Hematopoietic multipotent progenitor cell treated with erythropoietin and hydrocortisone succinate and interleukin-3 and kit ligand, for 17 days (in vitro differentiated cells): ENCODE data around the gene ZNF627.
"Not testable (repeated sequence)": the region's sequence is repeated elsewhere in the genome, so short reads cannot be mapped to it uniquely, and the experiment has no call there.

Source experiments
- DNase-seq: peaks from one replicate; pipeline ENCODE4 v3.0.0-alpha.2; 2015; ENCODE audit warnings: low spot score

ZNF627 gene

GRCh38 chr19:11574689-11575088, 22.6 kb upstream of the ZNF627 start:
- DNase-seq: no peak

GRCh38 chr19:11576227-11576626, 21.1 kb upstream of the ZNF627 start:
- no peak for DNase-seq

GRCh38 chr19:11577451-11578257, 19.6 kb upstream of the ZNF627 start, which contains the start of gene ACP5:
ACP5 (minus strand) TSS chr19:11577645; CDS start chr19:11577317, 328 bp downstream.
- no peak for DNase-seq

- peak; percentile 34 for DNase-seq
These were observed 18.8 kb upstream of the ZNF627 start for GRCh38 chr19:11578258-11579142.

- no peak for DNase-seq
These were observed 17.2 kb upstream of the ZNF627 start for GRCh38 chr19:11580116-11580515.

GRCh38 chr19:11581740-11582139, 15.5 kb upstream of the ZNF627 start:
- DNase-seq: peak; percentile 42

- no peak for DNase-seq
These were observed 11.0 kb upstream of the ZNF627 start for GRCh38 chr19:11586331-11586730.

- peak; percentile 88 for DNase-seq
These were observed 9.8 kb upstream of the ZNF627 start for GRCh38 chr19:11587302-11587974.

- no peak for DNase-seq
These were observed 9.2 kb upstream of the ZNF627 start for GRCh38 chr19:11587975-11588631.

GRCh38 chr19:11594084-11594483, 3.2 kb upstream of the ZNF627 start:
- no peak for DNase-seq

- no peak for DNase-seq
These were observed 1.1 kb upstream of the ZNF627 start for GRCh38 chr19:11596156-11596555.

- no peak for DNase-seq
These were observed 810 bp downstream of the ZNF627 start for GRCh38 chr19:11598103-11598483.

- DNase-seq: no peak
These were observed 1.5 kb downstream of the ZNF627 start for GRCh38 chr19:11598746-11599145.

GRCh38 chr19:11599704-11600103, 2.4 kb downstream of the ZNF627 start:
- not testable (repeated sequence) for DNase-seq

- DNase-seq: no peak
These were observed 9.2 kb downstream of the ZNF627 start for GRCh38 chr19:11606484-11606883.

GRCh38 chr19:11611730-11612129, 14.4 kb downstream of the ZNF627 start:
- no peak for DNase-seq

- no peak for DNase-seq
These were observed 15.7 kb downstream of the ZNF627 start for GRCh38 chr19:11612816-11613511.

- no peak for DNase-seq
These were observed 20.1 kb downstream of the ZNF627 start for GRCh38 chr19:11617180-11618062.

- no peak for DNase-seq
These were observed 23.3 kb downstream of the ZNF627 start for GRCh38 chr19:11620553-11620952.

GRCh38 chr19:11622401-11622800, 25.1 kb downstream of the ZNF627 start:
- not testable (repeated sequence) for DNase-seq
